GM12892 (cell line): ENCODE results near the gene IL4I1.

Experiments
- POLR2A ChIP-seq: IDR thresholded peaks from 2 replicates; pipeline ENCODE4 v1.6.1; 2011; ENCODE audit warnings: low read depth, low read length, control low read depth
- POLR2AphosphoS5 ChIP-seq: IDR thresholded peaks from 2 replicates; pipeline ENCODE4 v1.6.1; 2011; ENCODE audit warnings: low read depth, low read length, control low read depth
- TAF1 ChIP-seq: IDR thresholded peaks from 2 replicates; pipeline ENCODE4 v1.6.1; 2011; ENCODE audit warnings: low read depth, mild to moderate bottlenecking, control low read depth, low read length, borderline replicate concordance

DNA sequence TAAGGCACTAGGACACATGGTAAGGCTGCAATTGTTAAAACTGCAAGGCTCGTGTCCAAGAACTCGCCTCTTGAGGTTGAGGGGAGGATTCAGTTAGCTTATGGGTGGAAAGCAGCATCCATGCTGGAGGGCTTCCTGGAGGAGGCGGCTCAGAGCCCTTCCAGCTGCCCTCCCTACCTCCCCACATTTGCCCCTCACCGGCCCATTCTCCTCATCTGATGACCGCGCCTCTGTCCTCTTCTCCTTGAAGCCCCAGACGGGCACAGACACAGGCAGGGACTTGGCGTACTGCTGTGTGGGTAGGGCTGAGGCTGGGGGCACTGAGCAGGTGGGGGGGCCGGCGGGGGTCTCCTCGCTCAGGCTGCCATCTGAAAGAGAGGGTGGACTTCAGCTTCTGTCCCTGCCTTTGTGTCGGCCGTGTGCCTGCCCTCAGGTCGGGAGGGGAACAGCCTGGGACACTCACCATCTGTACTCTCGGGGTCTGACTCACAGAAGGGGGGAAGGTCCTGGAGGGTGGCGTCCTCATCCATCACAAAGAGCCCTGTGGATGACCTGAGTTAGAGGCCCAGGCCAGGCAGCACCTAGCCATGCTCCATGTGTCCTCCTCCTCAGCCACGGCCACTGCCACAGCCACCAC, 25.2 kb downstream of the IL4I1 start:
- TF ChIP-seq POLR2A = no peak
- no peak for TF ChIP-seq TAF1
- no peak for TF ChIP-seq POLR2AphosphoS5
